ENCODE measurements around the gene IER2.

Gene IER2

DNA sequence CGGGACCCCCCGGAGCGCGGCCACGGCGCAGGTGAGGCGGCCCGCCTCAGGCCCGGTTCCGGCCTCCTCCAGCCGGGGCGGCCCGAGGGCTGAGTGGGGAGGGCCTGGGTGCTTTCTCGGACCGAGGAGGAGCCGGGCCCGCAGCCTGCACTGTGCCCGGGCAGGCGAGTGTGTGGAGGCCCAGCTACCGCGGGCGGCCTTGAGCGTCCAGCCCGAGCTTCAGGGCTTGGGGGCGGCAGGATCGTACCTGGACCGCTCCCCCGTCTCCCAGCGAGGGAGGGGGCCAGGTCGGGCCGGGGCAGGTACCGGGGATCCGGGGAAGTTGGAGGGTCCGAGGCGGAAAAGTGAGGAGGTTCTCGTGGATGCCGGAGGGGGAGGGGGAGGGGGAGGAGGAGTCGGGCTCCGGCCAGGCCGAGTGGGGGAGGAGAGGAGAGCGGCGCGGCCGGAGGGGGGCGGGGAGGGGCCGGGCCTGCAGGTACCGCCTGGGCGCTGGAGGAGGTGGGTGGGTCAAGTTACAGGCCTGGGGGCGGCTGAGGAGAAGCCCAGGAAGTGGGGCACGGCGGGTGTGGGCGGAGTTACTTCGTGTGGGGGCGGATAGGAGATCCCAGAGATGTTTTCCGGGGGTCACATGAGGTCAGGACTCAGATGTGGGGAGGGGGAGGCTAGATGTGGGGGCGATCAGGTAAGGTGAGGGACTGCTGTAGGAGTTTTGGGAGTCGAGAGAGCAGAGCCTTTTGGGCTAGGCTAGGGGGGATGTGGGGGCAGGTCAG is 31.6 kb upstream of the IER2 start:
- peak; percentile 53 for DNase-seq (ENCODE audit: low spot score)

DNA sequence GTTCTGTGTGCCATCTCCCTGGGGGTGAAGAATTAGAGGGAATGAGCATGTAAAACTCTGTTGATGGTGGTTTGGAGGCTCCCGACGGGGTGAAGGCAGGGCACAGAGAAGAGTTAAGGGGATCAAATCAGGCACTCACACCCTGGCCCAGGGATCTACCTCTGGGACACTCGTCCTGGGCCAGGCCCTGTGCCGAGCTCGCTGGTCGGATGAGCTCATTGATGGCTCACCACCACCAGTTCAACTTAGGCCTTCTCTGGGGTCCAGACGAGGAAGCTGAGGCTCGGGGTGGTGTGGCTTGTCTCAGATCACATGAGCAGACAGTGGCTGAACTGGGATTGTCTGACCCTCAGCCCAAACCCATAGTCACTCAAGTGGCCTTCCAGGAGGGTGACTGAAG is 30.6 kb upstream of the IER2 start:
- DNase-seq (ENCODE audit: low spot score) = no peak

DNA sequence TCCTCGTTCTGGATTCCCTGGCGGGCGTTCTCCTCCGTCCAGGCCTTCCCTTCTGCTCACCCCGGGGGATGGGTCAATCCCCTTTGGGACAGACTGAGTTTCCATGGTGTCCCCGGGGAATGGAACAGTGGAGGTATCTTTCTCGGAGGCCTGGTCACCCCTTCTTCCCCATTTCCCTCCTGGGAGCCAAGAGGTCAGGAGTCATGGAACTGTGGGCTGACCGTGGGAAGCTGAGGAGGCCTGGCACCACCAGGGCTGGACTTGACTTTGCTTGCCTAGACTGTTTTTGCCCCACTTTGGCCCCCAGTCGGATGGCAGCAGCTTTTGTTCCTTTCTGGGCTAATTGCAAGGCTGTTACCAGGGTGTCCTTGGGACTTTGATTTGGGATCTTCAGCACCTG is 30.2 kb upstream of the IER2 start:
- DNase-seq (ENCODE audit: low spot score) = no peak

DNA sequence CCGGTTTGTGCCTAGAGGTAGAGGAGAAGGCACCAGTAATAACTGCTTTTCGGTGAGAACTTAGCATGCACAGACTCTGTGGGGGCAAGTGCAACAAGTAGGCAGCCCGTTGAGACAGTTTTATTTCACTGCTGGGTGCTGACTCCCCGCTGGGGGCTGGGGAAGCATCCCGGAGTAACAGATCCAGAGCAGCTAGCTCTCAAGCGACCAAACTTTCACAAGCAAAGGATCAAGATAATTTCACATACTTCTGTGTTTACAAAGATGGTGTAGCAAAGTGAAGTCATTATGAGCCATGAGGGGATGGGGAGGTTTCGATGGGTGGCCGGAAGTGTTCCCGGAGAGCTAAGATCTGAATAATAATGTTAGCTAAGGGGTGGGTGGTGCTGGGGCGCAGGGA is 29.4 kb upstream of the IER2 start:
- no peak for DNase-seq (ENCODE audit: low spot score)

DNA sequence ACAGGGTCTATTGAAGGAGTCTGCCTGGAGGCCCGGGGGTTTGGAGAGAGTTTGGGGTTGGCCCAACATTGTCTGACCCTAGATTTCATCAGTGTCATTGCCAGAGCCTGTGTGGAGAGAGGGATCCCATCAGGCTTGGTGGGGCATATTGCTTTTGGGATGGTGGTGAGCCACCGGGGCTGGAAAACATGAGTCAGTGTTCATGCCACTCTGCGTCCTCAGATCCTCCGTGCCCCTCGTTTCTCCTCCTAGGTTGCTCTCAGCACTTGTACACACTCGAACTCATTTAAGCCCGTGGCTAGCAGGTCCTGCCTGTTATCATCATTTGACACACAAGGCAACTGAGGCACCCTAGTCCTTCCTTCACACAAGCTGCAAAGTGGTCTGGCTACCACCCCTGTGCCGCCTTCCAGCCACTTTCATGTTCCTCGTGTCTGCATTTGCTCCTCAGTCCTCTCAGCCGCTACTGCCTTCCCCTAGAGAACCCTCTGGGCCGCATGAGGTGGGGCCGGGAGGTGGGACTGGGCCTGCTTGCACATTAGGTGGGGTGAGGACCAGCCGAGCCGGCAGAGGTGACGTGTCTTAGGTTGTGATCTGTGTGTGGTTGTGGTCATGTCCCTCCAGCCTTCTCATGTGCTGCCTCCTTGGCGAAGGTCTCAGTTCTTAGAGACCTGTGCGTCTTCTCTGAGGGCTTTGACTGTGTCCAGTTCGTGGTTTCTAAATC is 28.5 kb upstream of the IER2 start:
- DNase-seq (ENCODE audit: low spot score) = no peak

DNA sequence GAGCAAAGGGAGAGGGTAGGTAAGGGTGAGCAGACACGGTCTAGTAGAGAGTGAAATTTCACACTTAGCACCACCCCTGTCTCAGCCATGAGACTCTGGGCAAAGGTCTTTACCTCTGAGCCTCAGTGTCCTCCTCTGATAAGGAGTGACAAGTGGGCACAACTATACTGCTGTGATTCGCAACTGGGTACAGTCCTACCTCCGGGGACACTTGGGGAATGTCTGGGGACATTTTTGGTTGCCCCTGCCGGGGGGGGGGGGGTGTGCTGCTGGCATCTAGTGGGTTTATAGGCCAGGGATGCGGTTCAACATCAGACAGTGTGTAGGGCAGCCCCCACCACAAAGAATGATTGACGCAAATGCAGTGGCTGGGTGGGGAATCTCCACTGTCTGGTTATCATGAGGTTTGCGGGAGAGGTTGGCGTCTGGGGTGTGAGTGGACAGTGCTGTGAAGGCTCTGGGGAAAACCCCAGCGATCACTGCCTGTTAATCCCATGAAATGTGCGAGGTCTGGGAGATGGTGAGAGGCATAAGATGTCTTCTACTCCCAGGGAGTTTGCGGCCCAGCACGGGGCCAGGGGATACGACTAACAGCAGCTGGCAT is 27.8 kb upstream of the IER2 start:
- no peak for DNase-seq (ENCODE audit: low spot score)

DNA sequence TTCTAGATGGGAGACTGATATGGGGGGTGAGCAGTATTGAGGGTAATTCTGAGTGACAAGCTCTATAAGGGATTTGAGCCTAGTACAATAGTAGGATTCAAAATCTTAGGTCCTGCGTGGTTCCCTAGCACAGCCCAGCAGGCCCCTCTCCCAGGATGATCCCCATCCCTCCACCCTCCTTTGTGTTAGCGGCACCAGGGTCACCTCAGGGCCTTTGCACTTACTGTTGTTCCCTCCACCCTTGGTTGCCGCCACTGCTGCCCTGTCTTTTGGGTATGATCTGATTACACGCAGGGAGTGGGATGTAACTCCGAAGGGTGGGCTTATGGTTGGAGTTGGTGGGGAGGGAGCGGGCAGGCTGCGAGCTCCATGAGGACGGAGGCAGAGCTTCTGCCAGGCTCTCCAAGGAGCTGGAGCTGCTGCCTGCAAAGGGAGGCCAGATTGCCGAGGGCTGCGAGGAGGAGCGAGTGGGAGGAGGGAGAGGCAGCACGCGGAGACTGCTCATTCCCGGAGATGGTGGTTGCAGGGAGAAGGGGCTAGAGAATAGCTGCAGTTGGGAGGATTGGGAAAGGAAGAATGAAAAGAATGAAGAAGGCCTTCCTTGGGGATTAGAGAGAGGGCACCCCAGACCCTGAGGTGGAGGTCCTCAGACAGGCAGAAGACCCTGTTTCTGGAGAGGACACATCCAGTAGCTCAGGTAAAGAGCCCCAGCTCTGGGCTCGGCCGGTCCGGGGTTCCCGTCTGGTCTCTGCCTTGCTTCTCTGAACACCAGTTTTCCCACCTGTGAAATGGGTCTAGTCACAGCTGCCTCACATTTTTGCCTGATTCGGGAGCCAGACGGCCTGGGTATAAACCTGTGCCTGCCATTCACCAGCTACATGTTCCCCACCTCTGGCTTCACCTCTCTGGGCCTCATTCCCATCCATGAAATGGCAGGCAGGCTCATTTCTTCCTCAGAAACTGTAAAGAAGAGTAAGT is 26.9 kb upstream of the IER2 start:
- DNase-seq (ENCODE audit: low spot score) = no peak

DNA sequence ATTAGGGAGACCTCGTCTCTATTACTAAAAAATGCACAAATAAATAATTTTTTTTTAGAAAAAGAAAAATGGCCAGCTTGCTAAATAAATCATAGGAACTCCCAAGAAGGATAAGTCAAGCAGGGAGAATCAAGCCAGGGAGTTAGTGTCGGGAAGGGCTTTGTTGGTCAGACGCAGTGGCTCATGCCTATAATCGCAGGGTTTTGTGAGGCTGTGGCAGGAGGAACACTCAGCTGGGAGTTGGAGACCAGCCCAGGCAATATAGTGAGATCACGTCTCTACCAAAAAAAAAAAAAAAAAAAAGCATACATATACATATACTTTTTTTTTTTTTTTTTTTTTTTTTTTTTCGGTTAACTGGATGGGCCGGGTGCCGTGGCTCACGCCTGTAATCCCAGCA is 23.2 kb upstream of the IER2 start:
- DNase-seq (ENCODE audit: low spot score) = no peak

DNA sequence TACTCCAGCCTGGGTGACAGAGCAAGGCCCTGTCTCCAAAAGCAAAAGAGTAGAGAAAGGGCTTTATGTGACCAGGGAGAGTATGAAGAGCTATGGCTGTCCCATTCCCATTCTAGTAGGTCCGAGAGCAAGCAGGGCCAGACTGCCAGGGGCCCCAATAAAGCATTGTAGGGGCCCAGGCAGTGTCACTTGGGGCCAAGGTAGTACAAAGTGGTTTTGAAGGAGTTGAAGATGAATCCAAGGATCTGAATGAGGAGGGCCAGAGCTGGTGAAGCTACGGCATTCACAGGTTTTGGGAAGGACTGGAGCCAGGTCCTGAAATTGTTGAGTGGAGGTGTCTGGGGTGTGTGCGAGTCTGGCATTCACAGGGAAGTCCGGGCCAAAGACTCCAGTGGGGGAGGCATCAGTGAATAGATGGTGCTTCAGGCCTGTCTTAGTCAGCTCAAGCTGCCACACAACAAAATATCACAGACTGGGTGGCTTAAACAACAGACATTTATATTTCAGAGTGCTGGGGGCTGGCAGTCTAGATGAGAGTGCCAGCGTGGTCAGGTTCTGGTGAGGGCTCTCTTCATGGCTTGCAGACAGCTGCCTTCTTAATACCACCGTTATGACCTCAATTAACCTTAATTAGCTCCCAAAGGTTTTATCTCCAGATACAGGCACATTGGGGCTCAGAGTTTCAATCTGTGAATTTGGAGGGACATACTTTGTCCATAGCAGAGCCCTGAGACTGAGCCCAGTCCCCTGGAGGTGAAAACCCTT is 22.2 kb upstream of the IER2 start:
- DNase-seq (ENCODE audit: low spot score) = no peak

DNA sequence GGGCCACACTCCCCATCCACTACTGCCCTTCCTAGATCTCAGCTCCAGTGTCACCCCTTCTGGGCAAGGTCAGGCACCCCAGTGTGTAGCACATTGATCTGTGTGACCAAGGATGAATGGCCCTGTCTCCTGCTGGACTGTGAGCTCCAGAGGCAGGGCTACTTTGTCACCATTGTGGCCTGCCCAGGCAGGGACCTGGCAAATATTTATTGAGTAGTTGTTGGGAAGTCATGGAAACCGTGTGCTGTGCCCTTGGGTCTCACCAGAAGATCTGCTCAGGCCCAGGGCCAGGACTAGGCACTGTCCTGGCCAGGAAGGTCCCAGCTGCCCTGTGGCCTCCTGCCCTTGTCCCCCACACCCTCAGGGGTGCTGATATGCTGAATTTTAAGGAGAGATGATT is 21.6 kb upstream of the IER2 start:
- no peak for DNase-seq (ENCODE audit: low spot score)

DNA sequence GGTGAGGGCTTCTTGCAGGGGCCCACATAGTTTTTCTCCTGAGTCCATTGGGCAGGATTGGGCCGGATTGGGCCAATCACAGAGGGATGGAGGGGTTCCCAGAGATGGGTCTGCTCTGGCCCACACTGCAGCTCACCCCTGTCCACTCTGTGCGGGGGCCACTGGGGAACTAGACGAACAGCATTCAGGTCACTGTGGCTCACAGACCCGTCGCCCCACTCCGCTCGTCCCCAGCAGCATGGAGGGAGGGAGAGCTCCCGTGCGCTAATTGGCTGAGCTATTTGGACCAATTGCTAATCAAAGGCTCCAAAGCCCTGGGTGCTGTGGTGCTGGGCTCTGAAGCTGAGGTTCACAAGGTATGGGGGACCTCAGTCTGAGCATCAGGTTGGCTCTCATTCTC is 20.8 kb upstream of the IER2 start:
- DNase-seq (ENCODE audit: low spot score) = no peak

DNA sequence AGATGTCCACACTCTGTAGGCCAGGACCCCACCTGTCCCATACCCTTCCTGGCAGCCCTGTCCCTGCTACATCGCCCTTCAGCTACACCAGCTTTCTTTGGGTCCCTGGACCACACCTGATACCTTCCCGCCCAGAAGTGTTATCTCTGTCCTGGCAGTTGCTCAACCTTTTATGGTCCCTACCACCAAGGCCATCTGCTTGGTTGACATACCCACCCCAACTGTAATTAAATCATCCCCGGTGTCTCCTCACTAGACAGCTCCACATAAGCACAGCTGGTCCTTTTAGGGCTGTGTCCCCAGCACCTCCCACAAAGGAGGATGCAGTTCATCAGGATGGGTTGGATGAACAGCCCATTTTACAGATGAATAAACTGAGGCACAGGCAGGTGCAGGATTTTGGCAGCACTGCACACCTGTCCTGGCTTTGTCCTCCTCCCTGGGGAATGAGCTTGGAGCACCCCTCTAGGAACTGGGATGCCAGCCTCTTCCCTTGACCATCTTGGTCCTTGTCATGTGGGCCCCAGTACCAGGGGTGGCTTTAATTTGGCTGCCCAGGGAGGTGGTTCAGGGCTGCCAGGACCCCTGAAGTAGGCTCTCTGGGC is 19.2 kb upstream of the IER2 start:
- no peak for DNase-seq (ENCODE audit: low spot score)

DNA sequence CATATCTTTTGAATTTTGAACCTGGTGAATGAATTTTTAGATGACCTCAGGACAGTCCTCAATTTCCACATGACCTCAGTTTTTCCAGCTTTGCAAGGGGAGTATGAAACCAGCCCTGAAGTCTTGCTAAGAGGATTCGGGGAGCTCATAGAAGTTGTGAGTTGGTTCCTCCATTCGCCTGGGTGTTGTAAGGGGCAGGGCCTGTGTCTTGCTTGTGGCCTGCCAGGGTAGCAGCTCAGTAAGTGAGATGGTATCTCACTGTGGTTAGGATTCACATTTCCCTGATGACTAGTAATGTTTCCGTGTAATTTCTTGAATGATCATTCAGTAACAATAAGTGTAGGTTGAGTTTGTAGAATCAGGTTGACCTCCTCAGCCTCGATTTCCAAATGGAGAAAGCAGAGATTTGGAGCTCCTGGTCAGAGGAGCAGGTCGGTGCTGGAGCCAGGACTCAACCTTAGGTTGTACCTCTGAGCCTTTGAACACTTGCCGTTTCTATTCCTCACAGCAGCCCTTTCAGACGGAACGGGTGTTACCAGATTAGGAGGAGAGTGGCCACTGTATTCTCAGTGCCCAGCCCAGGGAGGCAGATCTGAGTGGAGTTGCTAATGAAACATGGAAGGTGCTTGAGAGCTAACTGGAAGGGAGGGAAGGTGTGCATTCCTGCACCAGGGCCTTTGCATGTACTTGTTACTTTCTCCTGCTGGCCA is 17.6 kb upstream of the IER2 start:
- DNase-seq (ENCODE audit: low spot score) = no peak

DNA sequence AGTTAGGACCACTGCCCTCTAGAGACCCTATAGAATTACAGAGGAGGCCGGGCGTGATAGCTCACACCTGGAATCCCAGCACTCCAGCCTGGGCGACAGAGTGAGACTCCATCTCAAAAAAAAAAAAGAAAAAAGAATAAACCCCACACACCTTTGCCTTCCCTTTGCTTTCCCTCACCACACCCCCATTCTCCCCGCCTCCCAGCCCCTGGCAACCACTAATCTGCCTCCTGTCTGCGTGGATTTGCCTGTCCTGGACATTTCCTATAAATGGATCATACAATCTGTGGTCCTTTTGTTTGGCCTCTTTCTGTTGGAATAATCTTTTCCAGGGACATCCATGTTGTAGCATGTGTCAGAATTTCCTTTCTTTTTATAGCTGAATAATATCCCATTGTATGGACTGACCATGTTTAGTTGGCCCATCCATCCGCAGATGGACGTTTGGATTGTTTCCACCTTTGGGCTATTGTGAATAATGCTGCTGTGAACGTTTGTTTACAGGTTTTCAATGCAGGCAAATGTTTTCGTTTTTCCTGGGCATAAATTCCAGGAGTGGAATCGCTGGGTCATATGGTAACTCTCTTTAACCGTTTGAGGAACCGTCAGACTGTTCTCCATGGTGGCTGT is 16.9 kb upstream of the IER2 start:
- no peak for DNase-seq (ENCODE audit: low spot score)

DNA sequence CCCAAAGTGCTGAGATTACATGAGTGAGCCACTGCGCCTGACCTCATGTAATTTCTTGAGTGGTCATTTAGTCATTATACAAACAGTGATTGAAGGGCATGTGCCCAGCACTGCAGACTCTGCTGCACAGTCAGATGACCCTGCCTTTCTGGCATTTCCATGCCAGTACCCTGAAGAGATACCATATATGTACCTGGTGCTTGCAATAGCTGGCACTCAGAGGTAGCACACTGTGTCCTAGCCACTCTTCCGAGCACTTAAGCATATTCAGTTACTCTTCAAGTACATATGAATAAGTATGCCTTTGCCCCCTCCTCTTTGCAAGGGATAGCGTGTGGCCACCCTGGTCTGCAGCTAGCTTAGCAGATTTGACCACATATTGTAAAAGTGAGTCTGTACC is 15.6 kb upstream of the IER2 start:
- no peak for DNase-seq (ENCODE audit: low spot score)

DNA sequence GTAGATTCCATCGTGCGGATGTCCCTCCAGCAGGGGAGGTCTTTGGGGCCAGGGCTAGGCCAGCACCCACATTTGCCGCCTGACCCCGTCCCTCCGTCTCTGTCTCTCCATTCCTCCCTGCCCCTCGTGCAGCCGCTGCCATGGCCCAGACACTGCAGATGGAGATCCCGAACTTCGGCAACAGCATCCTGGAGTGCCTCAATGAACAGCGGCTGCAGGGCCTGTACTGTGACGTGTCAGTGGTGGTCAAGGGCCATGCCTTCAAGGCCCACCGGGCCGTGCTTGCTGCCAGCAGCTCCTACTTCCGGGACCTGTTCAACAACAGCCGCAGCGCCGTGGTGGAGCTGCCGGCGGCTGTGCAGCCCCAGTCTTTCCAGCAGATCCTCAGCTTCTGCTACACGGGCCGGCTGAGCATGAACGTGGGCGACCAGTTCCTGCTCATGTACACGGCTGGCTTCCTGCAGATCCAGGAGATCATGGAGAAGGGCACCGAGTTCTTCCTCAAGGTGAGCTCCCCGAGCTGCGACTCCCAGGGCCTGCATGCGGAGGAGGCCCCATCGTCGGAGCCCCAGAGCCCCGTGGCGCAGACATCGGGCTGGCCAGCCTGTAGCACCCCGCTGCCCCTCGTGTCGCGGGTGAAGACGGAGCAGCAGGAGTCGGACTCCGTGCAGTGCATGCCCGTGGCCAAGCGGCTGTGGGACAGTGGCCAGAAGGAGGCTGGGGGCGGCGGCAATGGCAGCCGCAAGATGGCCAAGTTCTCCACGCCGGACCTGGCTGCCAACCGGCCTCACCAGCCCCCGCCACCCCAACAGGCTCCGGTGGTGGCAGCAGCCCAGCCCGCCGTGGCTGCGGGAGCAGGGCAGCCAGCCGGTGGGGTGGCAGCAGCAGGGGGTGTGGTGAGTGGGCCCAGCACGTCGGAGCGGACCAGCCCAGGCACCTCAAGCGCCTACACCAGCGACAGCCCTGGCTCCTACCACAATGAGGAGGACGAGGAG is 14.8 kb upstream of the IER2 start:
- no peak for DNase-seq (ENCODE audit: low spot score)

DNA sequence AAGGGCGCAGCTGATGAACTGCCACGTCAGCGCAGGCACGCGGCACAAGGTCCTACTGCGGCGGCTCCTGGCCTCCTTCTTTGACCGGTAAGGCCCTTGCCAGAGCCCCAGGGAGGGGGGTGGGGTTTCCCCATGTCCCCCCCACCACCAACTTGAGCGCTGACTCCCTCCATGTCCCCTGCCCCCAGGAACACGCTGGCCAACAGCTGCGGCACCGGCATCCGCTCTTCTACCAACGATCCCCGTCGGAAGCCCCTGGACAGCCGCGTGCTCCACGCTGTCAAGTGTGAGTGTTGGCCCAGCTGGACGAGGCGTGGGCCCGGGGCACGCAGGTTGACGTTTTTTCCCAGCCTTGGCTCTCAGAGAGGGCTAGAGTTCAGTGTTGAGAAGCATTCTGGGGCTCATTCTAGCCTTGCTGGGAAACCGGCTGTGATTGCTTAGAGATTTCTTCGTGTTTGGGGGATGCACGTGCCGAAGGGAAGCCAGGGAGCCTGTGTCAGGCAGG is 12.9 kb upstream of the IER2 start:
- no peak for DNase-seq (ENCODE audit: low spot score)
